GM18858 (cell line): ENCODE measurements around the gene TOX3.

Source experiments
- ATAC-seq: cut with Tn5 transposase; IDR thresholded peaks from one replicate; pipeline ENCODE4 v1.9.1; 2021; ENCODE audit not compliant: unreplicated experiment

Gene TOX3

DNA sequence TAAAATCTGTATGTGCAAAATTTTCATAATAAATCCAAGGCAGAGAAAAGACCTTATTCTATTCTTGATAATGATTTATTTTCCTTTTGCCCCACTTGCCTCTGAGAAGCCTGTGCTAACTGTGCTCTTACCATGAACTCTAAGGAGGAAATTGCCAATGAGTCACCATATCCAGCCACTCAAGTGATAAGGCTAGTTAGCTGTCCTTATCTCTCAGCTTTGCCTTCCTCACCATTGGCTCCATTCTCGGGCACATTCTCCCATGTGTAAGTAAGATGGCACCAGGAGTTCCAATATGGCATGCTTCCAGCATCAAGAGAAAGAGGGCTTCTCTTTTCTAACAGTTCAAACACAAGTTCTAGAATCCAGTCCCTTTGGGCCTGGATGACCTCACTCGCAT lies 142.4 kb downstream of the TOX3 start:
- no peak for ATAC-seq

GRCh38 chr16:52399116-52399515 lies 147.8 kb downstream of the TOX3 start:
- no peak for ATAC-seq

DNA sequence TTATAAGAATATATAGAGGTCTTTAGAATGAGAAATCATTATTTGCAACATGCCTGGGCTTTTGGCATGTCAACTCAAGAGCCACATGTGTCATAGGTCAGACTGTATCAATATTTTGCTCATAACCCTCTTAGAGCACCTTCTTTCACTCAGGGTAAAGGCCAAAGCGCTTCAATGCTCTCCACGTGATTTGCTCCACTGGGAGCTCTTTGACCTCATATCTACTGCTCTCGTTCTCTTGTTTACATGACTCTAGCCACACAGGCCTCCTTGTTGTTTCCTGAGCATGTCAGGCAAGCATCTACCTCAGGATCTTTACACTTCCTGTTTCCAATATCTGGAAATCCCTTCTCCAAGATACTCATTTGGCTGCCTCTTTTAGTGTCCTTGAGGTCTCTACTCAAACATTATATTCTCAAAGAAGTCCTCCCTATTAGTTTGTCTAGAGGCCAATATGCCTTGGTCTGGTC lies 148.4 kb downstream of the TOX3 start:
- ATAC-seq: no peak

DNA sequence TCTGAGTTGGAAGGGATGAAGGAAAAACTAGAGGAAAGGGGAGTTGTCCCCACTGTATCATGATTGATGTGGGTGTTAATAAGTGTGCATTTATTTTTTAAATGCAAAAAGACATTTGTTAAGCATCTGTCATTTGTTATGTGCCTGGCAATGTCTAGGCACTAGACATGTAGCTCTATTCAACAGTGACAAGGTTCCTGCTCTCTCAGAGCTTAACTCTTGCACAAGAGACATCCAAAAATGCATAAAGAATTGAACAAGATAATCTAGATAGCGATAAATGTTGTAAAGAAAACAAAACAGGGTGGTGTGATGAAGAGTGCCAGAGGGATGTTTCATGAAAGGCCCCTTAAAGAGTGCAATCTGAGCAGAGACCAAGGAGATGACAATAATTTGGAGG lies 148.9 kb downstream of the TOX3 start:
- ATAC-seq: no peak

DNA sequence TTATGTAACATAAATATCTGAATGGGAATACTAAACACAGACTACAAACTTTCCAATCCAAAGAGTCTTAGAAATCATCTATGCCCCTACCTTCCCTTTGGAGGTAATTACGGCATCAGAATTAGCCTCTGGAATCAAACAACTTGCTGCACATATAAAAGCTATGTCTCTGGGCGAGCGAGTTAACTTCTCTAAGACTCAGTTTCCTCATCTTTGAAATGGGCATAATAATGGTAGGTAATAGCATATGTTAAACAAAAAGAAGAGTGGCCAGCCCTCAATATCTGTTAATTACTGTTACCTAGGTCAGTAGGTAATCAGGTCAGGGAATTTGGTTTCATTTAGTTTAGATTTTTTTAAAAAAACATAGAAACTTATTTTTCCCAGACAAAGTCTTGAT lies 153.5 kb downstream of the TOX3 start:
- ATAC-seq: no peak

DNA sequence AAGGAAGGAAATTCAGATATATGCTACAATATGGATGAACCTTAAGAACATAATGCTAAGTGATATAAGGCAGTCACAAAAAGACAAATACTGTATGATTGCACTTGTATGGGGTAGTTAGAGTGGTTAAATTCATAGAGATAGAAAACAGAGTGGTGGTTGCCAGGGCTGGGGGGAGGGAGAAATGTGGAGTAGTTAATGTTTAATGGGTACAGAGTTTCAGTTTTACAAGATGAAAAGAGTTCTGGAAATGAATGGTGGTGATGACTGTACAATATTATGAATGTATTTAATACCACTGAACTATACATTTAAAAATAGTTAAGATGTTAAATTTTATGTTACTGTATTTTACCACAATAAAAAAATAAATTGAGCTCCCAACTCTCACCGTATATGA lies 157.9 kb downstream of the TOX3 start:
- ATAC-seq: no peak
